NCI-H1436 (cell line): Measurements from ENCODE around the gene ATG13.
A peak's percentile ranks its signal among the peaks of the same experiment; 100 is the strongest.
"Not testable (repeated sequence)": the region's sequence is repeated elsewhere in the genome, so short reads cannot be mapped to it uniquely, and the experiment has no call there.

Source experiments
- DNase-seq: peaks from one replicate; lab custom pipeline; 2025; lab: John Stamatoyannopoulos, UW

ATG13 gene

GRCh38 chr11:46697723-46698122 is 80.4 kb downstream of the ATG13 start:
- no peak for DNase-seq

DNA sequence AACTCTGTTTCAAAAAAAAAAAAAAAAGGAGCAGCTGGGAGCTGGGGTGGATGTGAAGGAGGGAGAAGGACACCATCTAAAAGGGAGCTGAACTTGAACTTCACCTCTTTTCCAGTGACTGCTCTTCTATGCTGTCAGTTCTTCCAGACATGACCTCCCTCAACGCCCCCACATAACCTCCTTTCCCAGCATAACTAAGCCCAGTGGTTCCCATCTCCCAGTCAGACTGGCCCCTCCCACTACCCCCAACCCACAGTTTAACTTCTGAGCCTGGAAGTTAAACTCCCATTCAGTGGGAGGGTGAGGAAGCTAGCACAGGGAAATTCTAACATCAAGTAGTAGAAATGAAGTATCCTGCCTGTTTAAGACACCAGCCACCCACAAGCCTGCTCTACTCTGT is 81.2 kb downstream of the ATG13 start:
- DNase-seq: no peak

DNA sequence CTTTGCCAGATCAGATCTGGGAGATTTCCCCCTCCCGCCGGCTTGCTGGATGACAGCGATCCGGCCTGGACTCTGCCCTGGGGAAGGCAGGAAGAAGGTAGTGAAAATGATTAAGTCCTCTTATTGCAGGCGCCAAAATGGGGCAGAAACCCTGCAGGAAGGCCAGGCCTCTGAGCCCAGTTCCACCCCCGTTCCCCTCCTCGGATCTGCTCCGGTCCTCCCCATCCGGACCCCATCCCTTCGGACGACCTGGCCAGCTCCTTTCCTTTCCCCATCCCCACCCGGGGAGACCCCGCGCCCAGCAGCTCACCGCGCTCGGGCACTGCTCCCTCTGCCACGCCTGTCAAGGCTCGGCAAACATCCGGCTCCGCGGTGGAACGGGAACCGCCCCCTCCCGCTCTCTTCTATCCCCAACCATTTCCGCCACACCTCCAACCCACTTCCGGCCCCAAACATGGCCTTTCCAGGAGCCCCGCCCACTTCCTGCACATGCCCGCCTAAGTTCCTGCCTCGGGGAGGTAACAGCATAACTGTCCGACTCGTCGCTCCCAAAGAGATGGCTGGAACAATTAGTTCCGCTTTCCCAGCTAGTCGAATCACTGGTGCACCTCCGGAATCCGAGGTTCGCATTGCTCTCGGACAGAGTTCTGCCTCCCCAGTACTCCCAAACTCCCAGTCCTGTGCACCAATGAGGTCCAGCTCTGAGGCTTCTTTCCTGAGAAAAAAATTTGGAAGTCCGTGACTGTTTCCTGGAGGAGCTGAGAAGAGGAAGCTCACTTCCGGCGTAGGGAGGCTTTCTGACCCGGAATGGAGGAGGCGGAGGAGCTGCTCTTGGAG is 83.1 kb downstream of the ATG13 start, which contains the start of the genes ARHGAP1 and ZNF408:
Gene ARHGAP1, minus strand, starts transcription at position 379 of the 837 bp plus-strand sequence. CDS start 4,512 bp downstream, outside the sequence.
Gene ZNF408, plus strand, starts transcription at position 791 of the 837 bp plus-strand sequence. Its CDS starts 17 bp downstream, at position 808.
- peak; percentile 99 for DNase-seq

GRCh38 chr11:46701078-46701654 is 83.8 kb downstream of the ATG13 start:
- DNase-seq: no peak

DNA sequence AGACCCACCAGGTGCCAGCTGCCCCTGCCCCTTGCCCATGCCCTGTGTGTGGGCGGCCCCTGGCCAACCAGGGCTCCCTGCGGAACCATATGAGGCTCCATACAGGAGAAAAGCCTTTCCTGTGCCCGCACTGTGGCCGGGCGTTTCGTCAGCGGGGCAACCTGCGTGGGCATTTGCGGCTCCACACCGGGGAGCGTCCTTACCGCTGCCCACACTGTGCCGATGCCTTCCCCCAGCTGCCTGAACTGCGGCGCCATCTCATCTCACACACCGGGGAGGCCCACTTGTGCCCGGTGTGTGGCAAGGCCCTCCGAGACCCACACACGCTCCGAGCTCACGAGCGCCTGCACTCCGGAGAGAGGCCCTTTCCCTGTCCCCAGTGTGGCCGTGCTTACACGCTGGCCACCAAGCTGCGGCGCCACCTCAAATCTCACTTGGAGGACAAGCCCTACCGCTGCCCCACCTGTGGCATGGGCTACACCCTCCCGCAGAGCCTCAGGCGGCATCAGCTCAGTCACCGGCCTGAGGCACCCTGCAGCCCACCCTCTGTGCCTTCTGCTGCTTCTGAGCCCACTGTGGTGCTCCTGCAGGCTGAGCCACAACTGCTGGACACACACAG is 87.8 kb downstream of the ATG13 start:
- DNase-seq: no peak

- no peak for DNase-seq
Measured at GRCh38 chr11:46706886-46707285, 89.5 kb downstream of the ATG13 start.

GRCh38 chr11:46709351-46709750 is 92.0 kb downstream of the ATG13 start:
- DNase-seq: not testable (repeated sequence)

DNA sequence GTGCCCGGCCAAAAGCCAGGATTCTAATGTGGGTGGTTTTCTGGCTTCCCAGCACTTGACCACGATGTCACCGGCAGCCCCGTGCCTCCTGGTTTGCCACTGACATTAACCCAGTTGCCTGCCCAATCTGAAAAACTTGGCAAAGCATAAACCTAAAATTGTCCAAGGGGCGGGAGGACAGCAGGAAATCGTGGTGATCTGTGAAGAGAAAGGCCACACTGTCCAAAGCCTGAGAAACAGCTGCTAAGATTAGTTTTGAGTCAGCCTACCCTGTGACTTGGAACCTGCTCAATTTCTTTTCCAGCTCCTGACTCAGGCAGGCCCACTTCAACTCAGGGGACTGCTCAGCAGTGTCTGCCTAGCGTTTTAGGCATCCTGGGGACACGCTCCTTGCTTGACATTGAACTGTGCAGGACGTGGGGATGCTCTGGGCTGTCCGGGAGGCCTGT is 93.5 kb downstream of the ATG13 start:
- no peak for DNase-seq

DNA sequence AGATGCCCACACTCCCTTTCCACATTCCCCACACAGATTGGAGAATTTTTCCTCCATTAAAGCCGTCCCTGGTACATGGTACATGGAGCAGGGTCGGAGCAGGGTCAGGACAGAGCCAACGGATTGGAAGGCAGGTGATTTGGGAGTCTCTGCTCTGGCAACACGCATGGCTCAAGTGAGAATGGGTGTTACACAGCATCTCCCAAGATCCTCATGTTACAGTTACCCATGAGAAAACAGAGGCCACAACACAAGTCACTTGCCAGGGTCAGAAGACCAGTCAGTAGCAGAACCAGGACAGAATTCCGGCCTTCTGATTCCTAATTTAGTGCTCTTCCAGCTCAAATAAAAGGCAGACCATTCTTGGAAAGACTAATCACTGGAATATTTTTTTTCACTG is 94.0 kb downstream of the ATG13 start:
- no peak for DNase-seq

DNA sequence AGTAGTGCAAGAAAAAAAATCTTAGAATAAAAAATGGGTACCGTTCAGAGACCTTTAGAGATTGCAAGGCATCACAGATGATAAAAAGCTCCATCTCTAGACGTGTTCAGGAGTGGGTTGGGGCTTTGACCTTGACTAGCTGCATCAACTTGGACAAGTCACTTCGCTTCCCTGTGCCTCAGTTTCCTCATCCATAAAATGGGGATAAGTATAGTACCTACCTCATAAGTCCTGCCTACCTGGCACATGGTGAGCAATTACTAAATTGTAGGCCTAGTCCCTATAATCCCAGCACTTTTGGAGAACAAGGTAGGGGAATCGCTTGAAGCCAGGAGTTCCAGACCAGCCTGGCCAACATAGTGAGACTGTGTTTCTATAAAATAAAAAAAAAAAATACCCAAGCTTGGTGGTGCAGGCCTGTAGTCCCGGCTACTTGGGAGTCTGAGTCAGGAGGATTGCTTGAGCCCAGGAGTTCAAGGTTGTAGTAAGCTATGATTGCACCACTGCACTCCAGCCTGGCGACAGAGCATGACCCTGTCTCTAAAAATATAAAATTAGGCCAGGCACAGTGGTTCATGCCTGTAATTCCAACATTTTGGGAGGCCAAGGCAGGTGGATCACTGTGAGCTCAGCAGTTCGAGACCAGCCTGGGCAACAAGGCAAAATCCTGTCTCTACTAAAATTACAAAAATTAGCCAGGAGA is 95.7 kb downstream of the ATG13 start:
- no peak for DNase-seq

GRCh38 chr11:46717825-46718154 is 100.4 kb downstream of the ATG13 start:
- not testable (repeated sequence) for DNase-seq

DNA sequence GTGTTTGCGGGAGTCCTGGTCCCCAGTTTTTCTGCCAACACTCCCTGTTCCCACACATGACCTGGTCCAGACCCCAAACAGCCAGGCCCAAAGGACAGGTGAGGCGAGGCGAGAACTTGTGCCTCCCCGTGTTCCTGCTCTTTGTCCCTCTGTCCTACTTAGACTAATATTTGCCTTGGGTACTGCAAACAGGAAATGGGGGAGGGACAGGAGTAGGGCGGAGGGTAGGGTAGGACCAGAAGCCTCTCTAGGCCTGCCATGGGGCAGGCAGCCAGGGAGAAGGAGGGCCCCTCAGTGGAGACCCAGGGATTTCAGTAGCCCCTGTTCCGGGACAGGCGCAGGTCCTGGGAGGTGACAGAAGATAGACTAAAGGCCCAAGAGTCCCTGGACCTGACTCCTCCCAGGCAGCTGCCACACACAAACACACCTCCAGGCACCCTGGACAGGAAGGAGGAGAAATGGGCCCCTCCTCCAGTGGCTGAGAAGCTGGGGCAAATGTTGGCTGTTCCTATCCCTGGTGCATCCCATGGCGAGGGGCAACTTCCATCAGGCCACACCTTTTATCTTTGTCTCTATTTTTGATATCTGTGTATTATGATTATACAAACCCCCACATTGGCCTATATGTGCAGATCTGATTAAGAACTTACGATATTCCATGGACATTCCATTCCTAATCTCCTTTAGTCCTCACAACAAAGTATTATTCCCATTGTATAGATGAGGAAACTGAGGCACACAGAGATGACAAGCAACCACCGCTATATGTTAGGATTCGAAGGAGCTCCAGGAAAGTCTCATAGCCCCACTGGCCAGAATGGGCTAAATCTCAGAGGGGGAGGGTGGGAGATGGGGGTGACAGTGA is 101.0 kb downstream of the ATG13 start:
- no peak for DNase-seq

- DNase-seq: no peak
Measured at GRCh38 chr11:46719048-46719542, 101.7 kb downstream of the ATG13 start, which contains the start of gene F2. F2 (plus strand) TSS chr11:46719213; CDS start chr11:46719236, 23 bp downstream.

- no peak for DNase-seq
Measured at GRCh38 chr11:46719543-46720218, 102.3 kb downstream of the ATG13 start.

- DNase-seq: no peak
Measured at GRCh38 chr11:46721286-46721685, 103.9 kb downstream of the ATG13 start.

GRCh38 chr11:46722566-46723358 is 105.4 kb downstream of the ATG13 start:
- no peak for DNase-seq

- DNase-seq: no peak
Measured at GRCh38 chr11:46723359-46723680, 106.0 kb downstream of the ATG13 start.

DNA sequence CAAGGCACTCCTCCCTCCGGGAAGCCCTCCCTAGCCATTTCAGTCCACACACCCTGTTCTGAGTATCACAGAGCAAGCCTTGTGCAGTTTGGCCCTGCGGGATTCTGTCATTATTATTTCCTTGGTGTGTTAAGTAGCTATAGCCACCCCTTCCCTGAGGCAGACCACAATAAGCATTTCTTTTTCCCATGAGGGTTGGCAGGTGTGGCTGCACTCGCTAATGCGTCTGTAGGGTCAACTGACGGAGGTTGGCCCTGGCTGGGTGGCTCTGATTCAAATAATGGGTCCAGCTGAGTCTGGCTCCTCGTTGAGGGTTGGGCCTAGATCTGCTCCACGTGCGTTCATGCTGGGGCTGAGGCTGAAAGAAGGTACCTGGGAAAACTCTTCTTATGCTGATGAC is 106.7 kb downstream of the ATG13 start:
- DNase-seq: peak; percentile 6
